OCI-LY1 (cell line): Measurements from ENCODE around the gene GALNT17.

Source experiments
- EZH2 ChIP-seq: fragments of 200-600 bp; sonication (generic), shearing (Covaris generic); IDR thresholded peaks from 2 replicates; pipeline ENCODE4 v1.8.0; 2017; ENCODE audit warnings: borderline replicate concordance, mixed run types, mild to moderate bottlenecking, antibody characterized with exemption, low read length, moderate library complexity, mixed read lengths
- TF ChIP-seq, protein P1 (sequence below): fragments of 200-600 bp; sonication (generic), shearing (Covaris generic); IDR thresholded peaks from 2 replicates; pipeline ENCODE4 v1.5.1; 2017; ENCODE audit warnings: mild to moderate bottlenecking, antibody characterized with exemption, low read length, moderate library complexity, mixed read lengths

DNA sequence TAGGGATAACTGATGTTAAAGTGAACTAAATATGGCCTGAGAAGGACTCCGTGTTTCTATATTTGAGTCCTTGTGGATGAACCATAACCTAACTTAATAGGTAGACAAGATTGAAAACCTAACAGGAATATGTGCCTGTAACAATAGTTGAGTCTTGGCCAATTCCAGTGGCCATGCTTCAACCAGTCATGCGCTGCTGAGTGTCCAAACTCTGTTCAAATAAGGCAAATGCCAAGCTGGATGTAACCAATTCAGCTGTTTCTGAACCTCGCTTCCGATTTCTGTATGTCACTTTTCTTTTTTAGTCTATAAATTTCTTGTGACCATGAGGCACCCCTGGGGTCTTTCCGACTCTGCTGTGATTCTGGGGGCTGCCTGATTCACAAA, 608.2 kb downstream of the GALNT17 start:
- TF ChIP-seq, protein P1, sequence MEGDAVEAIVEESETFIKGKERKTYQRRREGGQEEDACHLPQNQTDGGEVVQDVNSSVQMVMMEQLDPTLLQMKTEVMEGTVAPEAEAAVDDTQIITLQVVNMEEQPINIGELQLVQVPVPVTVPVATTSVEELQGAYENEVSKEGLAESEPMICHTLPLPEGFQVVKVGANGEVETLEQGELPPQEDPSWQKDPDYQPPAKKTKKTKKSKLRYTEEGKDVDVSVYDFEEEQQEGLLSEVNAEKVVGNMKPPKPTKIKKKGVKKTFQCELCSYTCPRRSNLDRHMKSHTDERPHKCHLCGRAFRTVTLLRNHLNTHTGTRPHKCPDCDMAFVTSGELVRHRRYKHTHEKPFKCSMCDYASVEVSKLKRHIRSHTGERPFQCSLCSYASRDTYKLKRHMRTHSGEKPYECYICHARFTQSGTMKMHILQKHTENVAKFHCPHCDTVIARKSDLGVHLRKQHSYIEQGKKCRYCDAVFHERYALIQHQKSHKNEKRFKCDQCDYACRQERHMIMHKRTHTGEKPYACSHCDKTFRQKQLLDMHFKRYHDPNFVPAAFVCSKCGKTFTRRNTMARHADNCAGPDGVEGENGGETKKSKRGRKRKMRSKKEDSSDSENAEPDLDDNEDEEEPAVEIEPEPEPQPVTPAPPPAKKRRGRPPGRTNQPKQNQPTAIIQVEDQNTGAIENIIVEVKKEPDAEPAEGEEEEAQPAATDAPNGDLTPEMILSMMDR: no peak
- TF ChIP-seq EZH2: no peak
